CD14-positive monocyte (primary cell): ENCODE results near the gene TTC38. TPM values are rescaled to one million over a fixed set of nuclear protein-coding genes. Genes with fewer than 3 reads are reported as not detected.

Experiments used
- DNase-seq, 3 donors: peaks; one replicate each; pipeline ENCODE4 v3.0.0-alpha.2; 2011 to 2022
- H2AFZ ChIP-seq: 2 replicates; pipeline ENCODE4 v1.6.0; 2012; ENCODE audit warnings: mild to moderate bottlenecking, low read depth, low read length, inconsistent platforms; ENCODE audit not compliant: insufficient read depth, poor library complexity, severe bottlenecking
- H3K27ac ChIP-seq, 2 donors: 1 replicate in 1 of 2; 2 replicates in 1 of 2; pipeline ENCODE4 v1.5.1; 2012 to 2013; ENCODE audit warnings: low read length in 2 of 2, control low read depth in 1 of 2, inconsistent platforms in 1 of 2, low read depth in 1 of 2, mild to moderate bottlenecking in 1 of 2
- H3K27me3 ChIP-seq, 2 donors: one replicate each; pipeline versions ENCODE4 v1.6.0 to v1.6.1; 2011 to 2013; ENCODE audit warnings: low read length in 2 of 2; ENCODE audit not compliant: control insufficient read depth in 2 of 2, insufficient read depth in 2 of 2
- H3K36me3 ChIP-seq, 2 donors: replicated peaks in 1 of 2; 1 replicate in 1 of 2; 2 replicates in 1 of 2; pipeline versions ENCODE4 v1.5.1 to v1.6.1; 2012 to 2013; ENCODE audit warnings: low read length in 2 of 2, control low read depth in 1 of 2, inconsistent platforms in 1 of 2, mild to moderate bottlenecking in 1 of 2; ENCODE audit not compliant: insufficient read depth in 2 of 2, control insufficient read depth in 1 of 2
- H3K4me1 ChIP-seq, 2 donors: 1 replicate in 1 of 2; 2 replicates in 1 of 2; pipeline versions ENCODE4 v1.5.1 to v1.6.1; 2012 to 2013; ENCODE audit warnings: low read length in 2 of 2, control low read depth in 1 of 2, inconsistent platforms in 1 of 2, mild to moderate bottlenecking in 1 of 2, moderate library complexity in 1 of 2; ENCODE audit not compliant: insufficient read depth in 2 of 2, control insufficient read depth in 1 of 2
- H3K4me2 ChIP-seq: replicated peaks from 2 replicates; pipeline ENCODE3; 2012; ENCODE audit warnings: low read length, moderate library complexity, mild to moderate bottlenecking; ENCODE audit not compliant: poor library complexity, severe bottlenecking; ENCODE audit errors: extremely low read depth
- H3K4me3 ChIP-seq, 3 experiments: fragments of 200-600 bp in 1 of 3; sonication (generic) in 1 of 3; replicated peaks in 1 of 3; 1 replicate in 2 of 3; 2 replicates in 1 of 3; pipeline ENCODE4 v1.5.1; 2011 to 2013; ENCODE audit warnings: low read length in 3 of 3, mild to moderate bottlenecking in 3 of 3, control low read depth in 2 of 3, low read depth in 2 of 3, inconsistent platforms in 1 of 3, moderate library complexity in 1 of 3
- H3K79me2 ChIP-seq: 2 replicates; pipeline ENCODE4 v1.6.0; 2012; ENCODE audit warnings: mild to moderate bottlenecking, control low read depth, inconsistent platforms, low read length, moderate library complexity; ENCODE audit not compliant: insufficient read depth
- H3K9ac ChIP-seq: 2 replicates; pipeline ENCODE4 v1.6.0; 2017; ENCODE audit warnings: low read length, mild to moderate bottlenecking; ENCODE audit not compliant: insufficient read depth, poor library complexity, severe bottlenecking
- H3K9me3 ChIP-seq, 2 donors: replicated peaks in 1 of 2; 1 replicate in 1 of 2; 2 replicates in 1 of 2; pipeline versions ENCODE4 v1.5.1 to v1.6.1; 2012 to 2013; ENCODE audit warnings: low read length in 2 of 2, control low read depth in 1 of 2; ENCODE audit not compliant: control insufficient read depth in 1 of 2, insufficient read depth in 1 of 2
- H4K20me1 ChIP-seq: 2 replicates; pipeline ENCODE4 v1.6.0; 2012; ENCODE audit warnings: mild to moderate bottlenecking, low read length, control low read depth, moderate library complexity; ENCODE audit not compliant: insufficient read depth
- H3K27ac Mint-ChIP-seq, 7 donors: one replicate each; pipeline ENCODE4 v1.8.0; 2020; ENCODE audit warnings: mild to moderate bottlenecking in 7 of 7, mixed read lengths in 7 of 7, moderate library complexity in 6 of 7, inconsistent platforms in 2 of 7
- H3K27me3 Mint-ChIP-seq, 3 donors: one replicate each; pipeline ENCODE4 v1.8.0; 2021 to 2022; ENCODE audit warnings: low read depth in 3 of 3, mild to moderate bottlenecking in 3 of 3, mixed read lengths in 3 of 3, moderate library complexity in 3 of 3, inconsistent platforms in 1 of 3
- H3K36me3 Mint-ChIP-seq, 2 donors: one replicate each; pipeline ENCODE4 v1.8.0; 2020; ENCODE audit warnings: mixed read lengths in 2 of 2, inconsistent platforms in 1 of 2, mild to moderate bottlenecking in 1 of 2
- H3K4me1 Mint-ChIP-seq: one replicate; pipeline ENCODE4 v1.8.0; 2020; ENCODE audit warnings: mild to moderate bottlenecking, mixed read lengths
- H3K4me3 Mint-ChIP-seq, 2 donors: one replicate each; pipeline ENCODE4 v1.8.0; 2020; ENCODE audit warnings: mild to moderate bottlenecking in 2 of 2, mixed read lengths in 2 of 2, moderate library complexity in 1 of 2
- H3K9me3 Mint-ChIP-seq, 7 donors: one replicate each; pipeline ENCODE4 v1.8.0; 2020 to 2022; ENCODE audit warnings: mixed read lengths in 7 of 7, mild to moderate bottlenecking in 6 of 7, moderate library complexity in 6 of 7, inconsistent platforms in 2 of 7
- WGBS: methylation state at CpG from one replicate; pipeline ENCODE4 v1.1.5; 2013; ENCODE audit warnings: missing lambda C conversion rate; ENCODE audit not compliant: insufficient coverage; 5-methylcytosine and 5-hydroxymethylcytosine counted together
- intact Hi-C, 2 donors: fragments of 100-400 bp; cut with micrococcal nuclease; formaldehyde crosslinking; loops; one replicate each; pipeline versions ENCODE4 v1.15.0 to v1.15.1; 2023
- polyA plus RNA-seq, 3 donors: library from polyadenylated mRNA; depleted of rRNA in 1 of 3; unstranded in 2 of 3; stranded (reverse) in 1 of 3; fragments of 300-500 nt in 2 of 3; fragments of >200 nt in 1 of 3; fragmentation: Illumina TruSeq in 2 of 3; gene quantifications; 1 replicate in 2 of 3; 2 replicates in 1 of 3; pipeline ENCODE4 v1.2.3, GENCODE V29; 2012 to 2021
- TF ChIP-seq, protein P1 (sequence below): fragments of 200-600 bp; IDR thresholded peaks from one replicate; pipeline ENCODE4 v1.8.0; 2022; ENCODE audit warnings: antibody characterized with exemption, mild to moderate bottlenecking

The TTC38 gene
- polyA plus RNA-seq, 3 donors = 14.7 to 22.5 (median 17.0) TPM

GRCh38 chr22:46273432-46274148 lies 5.8 kb downstream of the TTC38 start:
- no peak for DNase-seq
- no peak overlapping the region for H3K9ac ChIP-seq
- Mint-ChIP-seq H3K9me3 (peaks cover 0 to 7% (median 0%) of the 10 kb centered on the region in 7 donors), H3K4me1 (peaks cover 6% of the 10 kb centered on the region), H3K27me3 (no peaks in the 10 kb centered on the region), H3K36me3 (peaks cover 65 to 77% of the 10 kb centered on the region in 2 donors), H3K27ac (peak overlapping the region in 1 of 7 donors; percentile 55), H3K4me3 (no peak overlapping the region)
- H3K27ac ChIP-seq = no peak overlapping the region
- intact Hi-C loops = no loop called here
- H3K9me3 ChIP-seq = no peaks in the 10 kb centered on the region
- H4K20me1 ChIP-seq = no peaks in the 10 kb centered on the region
- H3K27me3 ChIP-seq = no peaks in the 10 kb centered on the region
- no peak overlapping the region for H3K4me2 ChIP-seq
- peaks cover under 1 to 6% of the 10 kb centered on the region in 2 donors for H3K4me1 ChIP-seq
- H3K79me2 ChIP-seq = peaks cover 5% of the 10 kb centered on the region
- H3K4me3 ChIP-seq = no peak overlapping the region
- WGBS = 95% methylated on average over 8 of the region's 12 CpGs
- H3K36me3 ChIP-seq = peaks cover 44 to 67% of the 10 kb centered on the region in 2 donors
- H2AFZ ChIP-seq = no peak overlapping the region
- TF ChIP-seq, protein P1, sequence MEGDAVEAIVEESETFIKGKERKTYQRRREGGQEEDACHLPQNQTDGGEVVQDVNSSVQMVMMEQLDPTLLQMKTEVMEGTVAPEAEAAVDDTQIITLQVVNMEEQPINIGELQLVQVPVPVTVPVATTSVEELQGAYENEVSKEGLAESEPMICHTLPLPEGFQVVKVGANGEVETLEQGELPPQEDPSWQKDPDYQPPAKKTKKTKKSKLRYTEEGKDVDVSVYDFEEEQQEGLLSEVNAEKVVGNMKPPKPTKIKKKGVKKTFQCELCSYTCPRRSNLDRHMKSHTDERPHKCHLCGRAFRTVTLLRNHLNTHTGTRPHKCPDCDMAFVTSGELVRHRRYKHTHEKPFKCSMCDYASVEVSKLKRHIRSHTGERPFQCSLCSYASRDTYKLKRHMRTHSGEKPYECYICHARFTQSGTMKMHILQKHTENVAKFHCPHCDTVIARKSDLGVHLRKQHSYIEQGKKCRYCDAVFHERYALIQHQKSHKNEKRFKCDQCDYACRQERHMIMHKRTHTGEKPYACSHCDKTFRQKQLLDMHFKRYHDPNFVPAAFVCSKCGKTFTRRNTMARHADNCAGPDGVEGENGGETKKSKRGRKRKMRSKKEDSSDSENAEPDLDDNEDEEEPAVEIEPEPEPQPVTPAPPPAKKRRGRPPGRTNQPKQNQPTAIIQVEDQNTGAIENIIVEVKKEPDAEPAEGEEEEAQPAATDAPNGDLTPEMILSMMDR = no peak

- Histone ChIP-seq H3K9ac (no peak overlapping the region), H3K4me1 (no peaks in the 10 kb centered on the region), H3K36me3 (peaks cover 52 to 75% of the 10 kb centered on the region in 2 donors), H3K9me3 (no peaks in the 10 kb centered on the region), H3K27me3 (no peaks in the 10 kb centered on the region), H2AFZ (no peak overlapping the region), H4K20me1 (no peaks in the 10 kb centered on the region), H3K4me3 (no peak overlapping the region), H3K27ac (no peak overlapping the region), H3K4me2 (no peak overlapping the region), H3K79me2 (no peaks in the 10 kb centered on the region)
- Mint-ChIP-seq H3K27me3 (no peaks in the 10 kb centered on the region), H3K36me3 (peaks cover 71 to 85% of the 10 kb centered on the region in 2 donors), H3K4me3 (no peak overlapping the region), H3K9me3 (peaks cover 0 to 7% (median 0%) of the 10 kb centered on the region in 7 donors), H3K4me1 (peaks cover 4% of the 10 kb centered on the region), H3K27ac (peak overlapping the region in 1 of 7 donors; percentile 58)
- intact Hi-C loops = no loop called here
- TF ChIP-seq, protein P1 = no peak
- 96% methylated on average over 7 of the region's 8 CpGs for WGBS
- no peak for DNase-seq
Measured at GRCh38 chr22:46274381-46274780, 6.6 kb downstream of the TTC38 start.
